NCI-H446 treated with DMSO at 0.1 percent for 48 hours (cell line): ENCODE measurements around the gene NDUFA8.
A peak's percentile ranks its signal among the peaks of the same experiment; 100 is the strongest.

Source experiments
- DNase-seq: peaks from one replicate; lab custom pipeline; 2025; lab: John Stamatoyannopoulos, UW

NDUFA8 gene

GRCh38 chr9:122159026-122159924 is at the start of gene NDUFA8, which contains the start of gene MORN5:
NDUFA8 (minus strand) TSS chr9:122159779; CDS start chr9:122159677, 102 bp downstream.
MORN5 (plus strand) TSS chr9:122159908; CDS start chr9:122159973, 65 bp downstream.
- peak; percentile 85 for DNase-seq

GRCh38 chr9:122207096-122207495 is 47.5 kb upstream of the NDUFA8 start:
- no peak for DNase-seq

- no peak for DNase-seq
Measured at GRCh38 chr9:122206118-122207046, 46.8 kb upstream of the NDUFA8 start.

GRCh38 chr9:122205176-122205575 is 45.6 kb upstream of the NDUFA8 start:
- DNase-seq = no peak

- DNase-seq = no peak
Measured at GRCh38 chr9:122204491-122204890, 44.9 kb upstream of the NDUFA8 start.

- DNase-seq = no peak
Measured at GRCh38 chr9:122204055-122204454, 44.5 kb upstream of the NDUFA8 start.

GRCh38 chr9:122202111-122202510 is 42.5 kb upstream of the NDUFA8 start:
- DNase-seq = no peak

GRCh38 chr9:122201641-122202040 is 42.1 kb upstream of the NDUFA8 start:
- no peak for DNase-seq

GRCh38 chr9:122200960-122201595 is 41.5 kb upstream of the NDUFA8 start:
- no peak for DNase-seq

GRCh38 chr9:122197882-122198281 is 38.3 kb upstream of the NDUFA8 start:
- no peak for DNase-seq

- no peak for DNase-seq
Measured at GRCh38 chr9:122197426-122197825, 37.8 kb upstream of the NDUFA8 start.

GRCh38 chr9:122195875-122196274 is 36.3 kb upstream of the NDUFA8 start:
- DNase-seq = no peak

GRCh38 chr9:122193651-122194050 is 34.1 kb upstream of the NDUFA8 start:
- DNase-seq = no peak

GRCh38 chr9:122192914-122193525 is 33.4 kb upstream of the NDUFA8 start:
- DNase-seq = no peak

- no peak for DNase-seq
Measured at GRCh38 chr9:122192261-122192875, 32.8 kb upstream of the NDUFA8 start.

- no peak for DNase-seq
Measured at GRCh38 chr9:122191584-122191983, 32.0 kb upstream of the NDUFA8 start.

- DNase-seq = no peak
Measured at GRCh38 chr9:122190597-122191381, 31.2 kb upstream of the NDUFA8 start.

GRCh38 chr9:122188369-122188768 is 28.8 kb upstream of the NDUFA8 start:
- no peak for DNase-seq

GRCh38 chr9:122186777-122187470 is 27.3 kb upstream of the NDUFA8 start:
- DNase-seq = no peak

GRCh38 chr9:122186301-122186700 is 26.7 kb upstream of the NDUFA8 start:
- no peak for DNase-seq
